Thyroid gland (tissue), 4 donors: ENCODE results near the gene STRN3.

Experiments used
- CTCF ChIP-seq, 6 experiments: fragments of 200-600 bp in 3 of 6; fragments of 450-650 bp in 3 of 6; sonication (generic) in 3 of 6; IDR thresholded peaks; one replicate each; pipeline ENCODE4 v1.5.1; 2016 to 2019; ENCODE audit warnings: antibody characterized with exemption in 6 of 6, mild to moderate bottlenecking in 2 of 6, inconsistent platforms in 1 of 6, moderate library complexity in 1 of 6
- POLR2A ChIP-seq, 2 donors: fragments of 450-650 bp; IDR thresholded peaks; one replicate each; pipeline ENCODE4 v1.6.1; 2017; ENCODE audit warnings: antibody characterized with exemption in 2 of 2, mild to moderate bottlenecking in 2 of 2, moderate library complexity in 1 of 2

GRCh38 chr14:30971586-30971985 lies 54.6 kb downstream of the STRN3 start:
- TF ChIP-seq CTCF (IDR thresholded peaks at IDR 0.05) (no peak), POLR2A (IDR thresholded peaks at IDR 0.05) (no peak)
